Stimulated activated CD8-positive, alpha-beta memory T cell treated with anti-CD3 and anti-CD28 coated beads, Interleukin-4, amount 100 ng/mL, for 48 hours (primary cell): Measurements from ENCODE around the gene MYCL.
A peak's percentile ranks its signal among the peaks of the same experiment; 100 is the strongest.

Experiments
- DNase-seq: peaks from one replicate; pipeline ENCODE4 v3.0.0-alpha.2; 2020

The MYCL gene

DNA sequence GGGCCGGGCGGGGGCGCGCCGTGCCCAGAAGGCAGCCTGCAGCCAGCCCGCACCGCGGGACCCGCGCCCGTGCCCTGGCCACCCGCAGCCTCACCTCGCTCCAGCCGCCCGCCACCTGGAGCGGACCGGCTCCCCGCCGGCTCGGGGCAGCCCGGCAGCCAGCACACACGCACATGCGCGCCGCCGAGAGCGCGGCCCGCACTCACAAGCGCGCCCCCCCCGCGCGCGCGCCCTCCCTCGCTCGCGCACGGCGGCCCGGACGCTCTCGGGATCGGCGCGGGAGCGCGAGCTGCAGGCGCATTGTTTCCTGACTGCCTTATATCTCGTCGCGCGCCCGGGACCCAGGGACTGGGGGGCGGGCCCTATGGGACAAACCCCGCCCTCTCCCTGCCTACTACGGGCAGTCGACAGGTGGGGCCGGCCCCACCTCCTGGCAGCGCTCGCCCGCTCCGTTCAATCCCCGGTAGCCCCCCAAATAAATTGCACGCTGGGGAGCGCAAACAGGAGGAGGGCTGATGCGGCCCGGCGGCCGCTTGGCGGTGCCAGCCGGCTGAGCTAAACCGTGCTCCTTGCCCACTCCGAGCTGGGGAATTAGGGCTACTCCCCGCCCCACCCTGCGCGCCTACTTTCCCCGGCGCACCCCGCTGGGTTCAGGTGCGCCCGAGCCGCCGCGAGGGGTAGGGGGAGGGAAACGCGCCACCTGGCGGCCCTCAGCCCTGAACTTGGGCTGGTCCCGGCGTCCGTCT, at the start of gene MYCL:
MYCL (minus strand) TSS at position 204 of the 746 bp plus-strand sequence. CDS start 483 bp downstream, outside the sequence.
- peak; percentile 79 for DNase-seq

GRCh38 chr1:39949891-39950290, 48.2 kb upstream of the MYCL start:
- DNase-seq, result no peak

DNA sequence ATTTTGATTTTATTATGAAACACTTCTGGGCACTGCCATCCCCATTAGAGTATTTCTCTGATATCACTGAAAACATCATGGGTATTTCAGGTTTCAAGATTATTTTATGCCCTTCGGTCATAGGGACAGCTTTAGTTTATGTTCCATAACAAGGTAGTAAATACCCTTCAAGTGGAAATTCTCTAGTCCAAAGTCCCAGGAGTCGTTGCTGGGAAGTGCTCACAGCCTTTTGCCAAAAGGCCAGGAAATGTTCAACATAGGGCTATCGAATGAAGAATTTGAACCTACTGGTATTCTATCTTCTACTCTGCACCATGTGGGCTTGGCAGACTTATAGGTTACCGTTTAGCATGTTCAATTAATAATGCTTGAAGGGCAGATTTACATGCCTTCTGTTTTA, 45.5 kb upstream of the MYCL start:
- DNase-seq, result no peak

GRCh38 chr1:39946216-39946615, 44.5 kb upstream of the MYCL start:
- DNase-seq, result no peak

DNA sequence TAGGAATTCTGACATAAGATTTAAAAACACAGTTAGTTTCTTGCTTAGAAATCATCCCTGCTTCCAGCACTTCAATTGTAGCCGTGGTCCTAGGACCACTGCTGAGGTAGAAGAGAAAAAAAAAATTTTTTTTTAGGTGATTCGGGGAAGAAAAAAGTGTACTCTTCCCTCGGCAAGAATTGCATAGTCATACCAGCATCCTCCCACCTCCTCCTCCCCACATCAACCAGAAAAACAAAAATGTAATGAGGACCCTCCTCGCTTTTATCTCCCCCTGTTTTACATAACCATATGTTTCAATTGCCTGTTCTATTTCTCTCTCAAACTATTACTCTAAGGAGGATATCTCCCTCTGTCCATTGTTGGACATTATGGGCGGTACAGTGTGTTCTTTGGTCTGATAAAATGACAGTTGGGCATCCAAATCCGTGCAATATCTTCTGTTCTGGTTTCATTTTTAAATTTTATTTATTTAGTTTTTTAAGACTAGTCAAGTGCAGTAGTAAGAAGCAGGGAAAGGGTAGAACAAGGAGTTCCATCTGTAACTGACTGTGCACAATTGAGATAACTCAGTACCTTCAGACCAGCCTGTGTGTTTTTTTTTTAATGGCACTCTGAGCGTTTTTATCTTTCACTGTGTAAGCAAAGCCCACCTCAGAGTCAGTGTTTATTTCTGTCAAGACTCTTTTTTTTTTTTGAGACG, 42.8 kb upstream of the MYCL start:
- DNase-seq, result no peak

DNA sequence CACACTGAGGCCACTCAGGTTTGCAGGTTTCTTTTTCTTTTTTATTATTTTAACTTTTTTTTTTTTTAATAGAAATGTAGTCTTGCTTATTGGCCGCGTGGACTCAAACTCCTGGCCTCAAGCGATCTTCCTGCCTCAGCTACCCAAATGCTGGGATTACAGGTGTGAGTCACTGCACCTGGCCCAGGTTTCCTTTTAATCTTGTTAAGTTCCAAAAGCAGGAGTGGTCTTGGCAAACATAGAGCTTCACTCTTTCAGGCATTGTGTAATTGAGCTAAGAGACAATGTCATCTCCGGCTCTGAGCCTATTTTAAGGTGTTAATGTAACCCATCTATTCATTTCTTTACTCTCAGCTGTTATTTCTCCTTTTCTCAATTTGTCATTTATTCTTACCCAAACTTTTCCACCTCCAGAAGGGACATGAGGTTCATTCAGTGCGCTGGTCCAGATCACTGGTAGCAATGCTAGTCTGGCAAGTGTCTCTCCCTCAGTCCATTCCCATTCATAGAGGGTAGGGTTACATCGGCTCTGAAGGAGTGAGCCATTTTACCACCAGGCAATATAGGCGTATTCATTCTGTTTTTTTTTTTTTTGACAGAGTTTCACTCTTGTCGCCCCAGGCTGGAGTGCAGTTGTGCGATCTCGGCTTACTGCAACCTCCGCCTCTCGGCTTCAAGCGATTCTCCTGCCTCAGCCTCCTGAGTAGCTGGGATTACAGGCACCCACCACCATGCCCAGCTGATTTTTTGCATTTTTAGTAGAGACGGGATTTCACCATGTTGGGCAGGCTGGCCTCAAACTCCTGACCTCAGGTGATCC, 42.0 kb upstream of the MYCL start:
- DNase-seq, result no peak

DNA sequence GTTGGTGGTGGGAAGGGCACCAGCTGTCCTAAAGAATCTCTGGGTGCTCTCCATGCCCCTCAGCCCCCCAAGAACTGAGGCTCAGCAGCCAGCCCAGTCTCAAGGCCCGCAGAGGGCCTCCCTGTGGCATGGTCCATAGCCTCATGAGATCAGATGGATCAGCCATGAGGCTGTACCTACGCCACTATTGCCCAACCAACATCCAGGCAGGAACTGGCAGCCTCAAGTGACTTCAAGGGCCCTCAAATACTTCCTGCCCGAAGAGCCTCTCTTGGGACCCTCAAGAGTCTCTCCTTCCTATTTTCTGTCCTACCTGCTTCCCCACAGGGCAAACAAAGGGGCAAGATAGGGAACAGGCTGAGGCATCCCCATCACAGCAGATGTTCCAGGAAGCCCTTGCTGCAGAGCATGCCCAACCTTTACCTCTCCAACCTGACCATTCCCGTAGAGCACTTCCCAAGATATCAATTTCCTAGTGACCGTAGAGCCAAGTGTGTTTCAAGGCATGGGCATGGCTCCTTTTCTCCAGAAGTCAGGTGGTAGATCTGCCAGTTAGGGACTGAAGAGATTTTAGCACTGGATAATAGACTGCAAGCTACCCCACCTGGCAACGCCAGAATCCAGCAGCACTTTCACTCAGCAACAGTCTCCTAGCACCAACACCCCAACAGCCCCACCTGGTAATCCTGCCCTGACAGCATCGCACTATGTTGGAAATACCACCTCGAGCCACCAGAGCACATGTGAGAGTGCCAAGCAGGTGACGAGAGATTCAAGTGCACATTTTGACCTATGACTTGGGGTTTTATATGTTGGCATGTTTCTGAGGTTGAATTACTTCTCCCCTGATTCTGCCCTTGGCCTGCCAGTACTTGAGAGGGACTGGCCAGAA, 39.5 kb upstream of the MYCL start:
- no peak for DNase-seq

DNA sequence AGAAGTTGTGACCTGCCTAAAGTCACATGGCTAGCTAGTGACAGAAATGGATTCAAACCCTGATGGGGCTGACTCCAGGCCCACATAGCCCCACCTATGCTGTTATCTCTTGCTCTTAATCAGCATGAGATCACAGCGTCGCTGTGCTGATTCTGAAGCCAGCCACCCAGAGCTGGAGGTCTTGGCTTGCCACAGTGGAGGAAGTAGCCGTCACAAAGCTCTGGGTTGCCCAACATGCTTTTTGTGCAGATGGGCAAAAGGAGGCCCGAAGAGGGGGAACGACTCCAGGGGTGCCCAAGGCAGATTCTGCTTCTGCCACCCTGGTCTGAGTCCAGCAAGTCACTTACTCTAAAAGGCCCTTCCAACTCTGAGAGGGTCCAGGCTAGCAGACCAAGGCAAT, 38.5 kb upstream of the MYCL start:
- no peak for DNase-seq

GRCh38 chr1:39938856-39939255, 37.1 kb upstream of the MYCL start:
- DNase-seq, result no peak

- no peak for DNase-seq
These were observed 35.2 kb upstream of the MYCL start for GRCh38 chr1:39936724-39937491.

- DNase-seq, result no peak
These were observed 32.5 kb upstream of the MYCL start for GRCh38 chr1:39933956-39934941.

GRCh38 chr1:39928809-39929587, 27.3 kb upstream of the MYCL start:
- DNase-seq, result no peak

GRCh38 chr1:39927538-39927937, 25.8 kb upstream of the MYCL start:
- DNase-seq, result no peak

DNA sequence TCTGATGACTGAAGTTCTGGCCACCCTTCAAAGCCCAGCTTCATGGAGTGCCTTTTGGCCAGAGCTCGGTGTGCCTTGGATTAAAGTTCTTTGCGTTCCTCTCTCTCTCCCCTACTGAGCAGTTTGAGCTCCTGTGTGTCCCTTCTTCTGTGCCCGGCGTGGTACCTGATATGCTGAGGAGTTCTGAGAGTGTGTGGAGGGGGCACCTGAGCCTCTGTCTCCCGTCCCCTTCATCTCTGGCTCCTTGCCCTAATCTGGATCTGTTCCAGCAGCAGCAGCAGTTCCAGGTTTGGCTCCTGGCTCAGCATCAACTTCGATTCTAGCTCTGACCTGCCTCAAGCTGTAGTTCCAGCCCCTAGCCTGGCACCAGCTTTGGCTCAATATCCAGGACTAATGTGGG, 25.1 kb upstream of the MYCL start:
- DNase-seq, result no peak

GRCh38 chr1:39926343-39926793, 24.7 kb upstream of the MYCL start:
- DNase-seq, result no peak

- DNase-seq, result no peak
These were observed 24.1 kb upstream of the MYCL start for GRCh38 chr1:39925721-39926342.

GRCh38 chr1:39922251-39922688, 20.6 kb upstream of the MYCL start:
- no peak for DNase-seq

GRCh38 chr1:39919545-39919944, 17.8 kb upstream of the MYCL start:
- DNase-seq, result peak; percentile 57

GRCh38 chr1:39917825-39918224, 16.1 kb upstream of the MYCL start:
- DNase-seq, result no peak
